Measurements from ENCODE around the gene RAB4A. TPM values are rescaled to one million over a fixed set of nuclear protein-coding genes. Genes with fewer than 3 reads are reported as not detected.

Gene RAB4A
- total RNA-seq, 4 donors from 2014 or later, result 22.1 to 36.7 (median 23.4) TPM

DNA sequence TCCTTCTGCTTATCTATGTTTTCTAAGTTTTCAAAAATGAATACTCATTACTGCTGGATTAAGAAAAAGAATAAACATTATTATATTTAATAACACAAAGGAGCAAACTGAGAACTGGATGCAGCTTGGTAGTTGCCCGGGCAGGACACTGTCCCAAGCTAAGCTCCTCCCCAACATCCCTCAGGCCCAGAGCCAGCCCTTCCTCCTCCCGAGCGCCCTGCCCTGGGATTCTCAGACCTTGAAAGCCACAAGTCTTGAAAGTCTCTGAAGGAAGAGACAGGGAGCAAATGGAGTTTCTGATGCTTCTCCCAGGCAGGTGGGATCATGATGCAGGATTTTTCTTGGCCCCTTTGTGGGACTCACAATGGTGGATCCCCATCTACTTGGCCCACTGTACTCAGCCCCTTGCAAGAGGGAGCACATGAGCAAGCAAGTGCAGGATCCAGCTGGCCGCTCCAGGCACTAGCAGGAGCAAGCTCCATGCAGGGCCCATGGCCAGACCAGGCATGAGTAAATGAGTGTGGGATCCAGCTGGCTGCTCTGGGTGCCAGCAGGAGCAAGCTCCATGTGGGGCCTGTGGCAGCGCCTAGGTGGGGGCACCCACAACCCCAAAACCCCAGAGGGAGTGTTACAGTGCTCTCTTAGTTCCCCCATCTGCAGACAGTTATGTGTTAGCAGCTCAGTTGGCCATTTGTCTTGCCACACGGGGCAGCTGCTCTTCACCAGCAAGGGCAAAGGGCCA is 32.1 kb upstream of the RAB4A start:
- no peaks in the 10 kb centered on the region for H3K27me3 ChIP-seq
- H3K27ac ChIP-seq, result no peak overlapping the region
- TF ChIP-seq, protein P1, sequence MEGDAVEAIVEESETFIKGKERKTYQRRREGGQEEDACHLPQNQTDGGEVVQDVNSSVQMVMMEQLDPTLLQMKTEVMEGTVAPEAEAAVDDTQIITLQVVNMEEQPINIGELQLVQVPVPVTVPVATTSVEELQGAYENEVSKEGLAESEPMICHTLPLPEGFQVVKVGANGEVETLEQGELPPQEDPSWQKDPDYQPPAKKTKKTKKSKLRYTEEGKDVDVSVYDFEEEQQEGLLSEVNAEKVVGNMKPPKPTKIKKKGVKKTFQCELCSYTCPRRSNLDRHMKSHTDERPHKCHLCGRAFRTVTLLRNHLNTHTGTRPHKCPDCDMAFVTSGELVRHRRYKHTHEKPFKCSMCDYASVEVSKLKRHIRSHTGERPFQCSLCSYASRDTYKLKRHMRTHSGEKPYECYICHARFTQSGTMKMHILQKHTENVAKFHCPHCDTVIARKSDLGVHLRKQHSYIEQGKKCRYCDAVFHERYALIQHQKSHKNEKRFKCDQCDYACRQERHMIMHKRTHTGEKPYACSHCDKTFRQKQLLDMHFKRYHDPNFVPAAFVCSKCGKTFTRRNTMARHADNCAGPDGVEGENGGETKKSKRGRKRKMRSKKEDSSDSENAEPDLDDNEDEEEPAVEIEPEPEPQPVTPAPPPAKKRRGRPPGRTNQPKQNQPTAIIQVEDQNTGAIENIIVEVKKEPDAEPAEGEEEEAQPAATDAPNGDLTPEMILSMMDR (IDR thresholded peaks at IDR 0.05), result no peak
- no peak for TF ChIP-seq POLR2A (IDR thresholded peaks at IDR 0.05)
- no peak for DNase-seq
- H3K4me1 ChIP-seq, result no peaks in the 10 kb centered on the region
- H3K4me3 ChIP-seq, result no peak overlapping the region
- H3K36me3 ChIP-seq, result no peaks in the 10 kb centered on the region
- no peaks in the 10 kb centered on the region for H3K9me3 ChIP-seq

DNA sequence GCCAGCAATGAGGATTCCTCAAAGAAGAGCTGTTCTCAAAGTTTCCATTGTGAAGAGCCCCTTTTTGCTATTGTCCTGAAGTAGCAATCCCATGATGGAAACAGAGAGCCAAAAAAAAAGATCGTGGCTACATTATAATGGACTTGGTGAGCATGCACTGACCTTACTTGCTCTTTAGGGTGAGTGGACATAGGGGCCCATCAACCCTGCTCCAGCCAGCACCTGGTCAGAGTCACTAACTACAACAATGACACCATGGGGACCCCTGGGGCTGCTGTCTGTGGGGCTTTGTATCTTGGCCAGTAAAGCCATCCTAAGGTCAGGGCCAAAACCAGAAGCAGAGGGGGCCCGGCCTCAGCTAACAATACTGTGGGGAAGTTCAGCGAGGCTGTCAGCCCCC is 30.4 kb upstream of the RAB4A start:
- Histone ChIP-seq H3K9me3 (peaks cover 0 to 3% (median 0%) of the 10 kb centered on the region in 4 donors), H3K27ac (no peak overlapping the region), H3K4me3 (no peak overlapping the region), H3K27me3 (no peaks in the 10 kb centered on the region), H3K4me1 (no peaks in the 10 kb centered on the region), H3K36me3 (no peaks in the 10 kb centered on the region)
- TF ChIP-seq POLR2A (IDR thresholded peaks at IDR 0.05), result no peak
- TF ChIP-seq, protein P1 (IDR thresholded peaks at IDR 0.05), result no peak
- DNase-seq, result no peak

DNA sequence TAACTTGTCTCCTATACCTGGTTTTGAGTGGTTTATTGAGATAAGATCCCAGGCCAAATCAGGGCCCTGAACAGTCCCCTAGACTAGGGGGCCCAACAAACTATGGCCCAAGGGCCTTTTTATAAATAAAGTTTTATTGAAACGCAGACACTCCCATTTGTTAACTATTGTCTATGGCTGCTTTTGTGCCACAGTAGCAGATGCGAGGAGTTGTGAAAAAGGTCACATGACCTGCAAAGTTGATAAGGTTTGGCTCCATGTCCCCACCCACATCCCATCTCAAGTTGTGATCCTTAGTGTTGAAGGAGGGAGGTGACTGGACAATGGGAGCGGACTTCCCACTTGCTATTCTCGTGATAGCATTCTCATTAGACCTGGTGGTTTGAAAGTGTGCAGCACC is 29.5 kb upstream of the RAB4A start:
- Histone ChIP-seq H3K27me3 (no peaks in the 10 kb centered on the region), H3K36me3 (no peaks in the 10 kb centered on the region), H3K27ac (no peak overlapping the region), H3K4me3 (no peak overlapping the region), H3K4me1 (no peaks in the 10 kb centered on the region), H3K9me3 (peaks cover 0 to 3% (median 0%) of the 10 kb centered on the region in 4 donors)
- no peak for TF ChIP-seq POLR2A (IDR thresholded peaks at IDR 0.05)
- TF ChIP-seq, protein P1 (IDR thresholded peaks at IDR 0.05), result no peak
- DNase-seq, result no peak

DNA sequence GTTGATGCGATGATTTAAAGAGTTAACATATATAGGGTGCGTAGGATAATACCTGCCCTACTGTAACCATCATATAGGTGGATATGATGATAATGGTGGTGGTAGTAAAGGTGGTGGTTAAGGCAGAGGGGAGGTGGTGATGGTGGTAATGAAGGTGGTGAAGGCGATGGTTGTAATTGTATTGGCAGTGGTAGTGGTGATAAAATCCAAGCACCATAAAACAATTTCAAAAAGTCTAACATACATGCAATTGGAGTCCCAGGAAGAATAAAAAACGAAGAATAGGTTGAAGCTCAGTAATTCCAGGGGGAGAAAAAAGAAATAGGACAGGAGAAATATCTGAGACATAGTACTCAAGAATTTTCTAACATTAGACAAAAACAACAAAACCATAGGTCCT is 27.3 kb upstream of the RAB4A start:
- H3K4me3 ChIP-seq, result no peak overlapping the region
- H3K4me1 ChIP-seq, result no peaks in the 10 kb centered on the region
- DNase-seq, result no peak
- H3K36me3 ChIP-seq, result no peaks in the 10 kb centered on the region
- no peak overlapping the region for H3K27ac ChIP-seq
- TF ChIP-seq POLR2A (IDR thresholded peaks at IDR 0.05), result no peak
- TF ChIP-seq, protein P1 (IDR thresholded peaks at IDR 0.05), result no peak
- no peaks in the 10 kb centered on the region for H3K27me3 ChIP-seq
- peaks cover 0 to 3% (median 0%) of the 10 kb centered on the region in 4 donors for H3K9me3 ChIP-seq

DNA sequence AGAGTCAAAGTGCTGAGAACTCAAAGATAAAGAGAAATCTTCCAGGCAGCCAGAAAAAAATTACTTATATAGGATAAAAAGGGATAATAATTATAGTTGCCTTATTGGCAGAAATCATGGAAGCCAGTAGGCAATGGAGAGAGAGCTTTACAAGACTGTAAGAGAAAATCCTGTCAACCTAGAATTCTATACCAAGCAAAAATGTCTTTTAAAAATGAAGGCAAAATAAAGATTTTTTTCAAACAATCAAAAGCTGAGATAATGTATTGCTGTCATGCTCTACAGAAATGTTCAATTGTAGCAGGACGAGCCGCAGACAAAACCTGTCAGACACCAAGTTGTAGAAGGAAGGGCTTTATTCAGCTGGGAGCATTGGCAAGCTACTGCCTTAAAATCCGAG is 26.8 kb upstream of the RAB4A start:
- Histone ChIP-seq H3K27me3 (no peaks in the 10 kb centered on the region), H3K4me3 (no peak overlapping the region), H3K36me3 (no peaks in the 10 kb centered on the region), H3K27ac (no peak overlapping the region), H3K4me1 (no peaks in the 10 kb centered on the region), H3K9me3 (peaks cover 0 to 3% (median 0%) of the 10 kb centered on the region in 4 donors)
- TF ChIP-seq, protein P1 (IDR thresholded peaks at IDR 0.05), result no peak
- no peak for DNase-seq

All from Peyer's patch (tissue), 4 donors.